Activated T-cell treated with anti-CD3 and anti-CD28 coated beads, Interleukin-2, amount 50 U/mL, for 72 hours (primary cell): Measurements from ENCODE around the gene ING1. TPM values are rescaled to one million over a fixed set of nuclear protein-coding genes. Genes with fewer than 3 reads are reported as not detected.
"Not testable (repeated sequence)": the region's sequence is repeated elsewhere in the genome, so short reads cannot be mapped to it uniquely, and the experiment has no call there.

Experiments
- ATAC-seq, 2 donors: fragments of 150-1000 bp; cut with Tn5 transposase; replicated peaks in 1 of 2; 2 replicates each; pipeline ENCODE4 v1.10.0; 2021; ENCODE audit warnings: moderate library complexity in 2 of 2, mild to moderate bottlenecking in 1 of 2
- DNase-seq, 2 donors: peaks; one replicate each; pipeline ENCODE4 v3.0.0; 2021 to 2022; ENCODE audit warnings: mixed read lengths in 1 of 2
- H3K27ac Mint-ChIP-seq: one replicate; pipeline ENCODE4 v1.8.0; 2022; ENCODE audit warnings: mild to moderate bottlenecking, moderate library complexity, mixed read lengths
- H3K27me3 Mint-ChIP-seq: one replicate; pipeline ENCODE4 v1.8.0; 2022; ENCODE audit warnings: low read depth, mixed read lengths
- H3K36me3 Mint-ChIP-seq, 2 donors: one replicate each; pipeline ENCODE4 v1.8.0; 2022; ENCODE audit warnings: mixed read lengths in 2 of 2, mild to moderate bottlenecking in 1 of 2; ENCODE audit not compliant: insufficient read depth in 2 of 2
- H3K4me1 Mint-ChIP-seq: one replicate; pipeline ENCODE4 v1.8.0; 2022; ENCODE audit warnings: low read depth, mixed read lengths
- H3K4me3 Mint-ChIP-seq, 2 donors: one replicate each; pipeline ENCODE4 v1.8.0; 2022; ENCODE audit warnings: mild to moderate bottlenecking in 2 of 2, mixed read lengths in 2 of 2, moderate library complexity in 2 of 2
- H3K9me3 Mint-ChIP-seq, 2 donors: one replicate each; pipeline ENCODE4 v1.8.0; 2022; ENCODE audit warnings: mixed read lengths in 2 of 2
- total RNA-seq, 2 donors: library from RNA; stranded (reverse); gene quantifications; one replicate each; pipeline ENCODE4 v1.2.3, GENCODE V29; 2022

Gene ING1
- total RNA-seq, 2 donors from 2014 or later = 19.9 to 24.2 TPM

- ATAC-seq (peak in 1 of 2 donors; percentile 58), DNase-seq (peak in 1 of 2 donors; percentile 16)
- H3K9me3 Mint-ChIP-seq = no peaks in the 10 kb centered on the region
- peaks cover 11 to 28% of the 10 kb centered on the region in 2 donors for H3K36me3 Mint-ChIP-seq
- H3K27ac Mint-ChIP-seq = no peak overlapping the region
- H3K27me3 Mint-ChIP-seq = no peaks in the 10 kb centered on the region
- peaks cover 2% of the 10 kb centered on the region for H3K4me1 Mint-ChIP-seq
- no peak overlapping the region for H3K4me3 Mint-ChIP-seq
Observed at GRCh38 chr13:110683203-110683883, 30.2 kb upstream of the ING1 start.

DNA sequence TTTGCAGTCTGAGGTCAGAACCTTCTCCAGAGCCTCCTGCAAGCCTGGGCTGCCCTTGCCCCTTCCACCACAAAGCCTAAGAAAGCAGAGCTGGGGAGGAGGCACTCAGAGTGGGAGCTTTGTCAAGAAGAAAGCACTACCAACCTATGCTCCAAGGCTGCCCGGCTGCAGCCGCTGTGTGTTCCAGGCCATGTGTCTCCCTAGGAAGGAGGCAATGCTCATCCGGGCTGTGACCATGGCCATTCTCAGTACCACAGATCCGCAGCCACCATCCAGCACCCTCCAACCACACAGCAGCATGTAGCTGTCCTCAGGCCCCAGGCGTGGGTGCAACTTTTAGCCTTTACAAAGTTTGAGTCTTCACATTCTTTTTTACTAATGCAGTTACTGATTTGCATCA, 29.6 kb upstream of the ING1 start:
- Mint-ChIP-seq H3K36me3 (peaks cover 8 to 22% of the 10 kb centered on the region in 2 donors), H3K9me3 (no peaks in the 10 kb centered on the region), H3K4me1 (no peaks in the 10 kb centered on the region), H3K4me3 (no peak overlapping the region), H3K27ac (no peak overlapping the region), H3K27me3 (no peaks in the 10 kb centered on the region)
- ATAC-seq (no peak), DNase-seq (no peak)

DNA sequence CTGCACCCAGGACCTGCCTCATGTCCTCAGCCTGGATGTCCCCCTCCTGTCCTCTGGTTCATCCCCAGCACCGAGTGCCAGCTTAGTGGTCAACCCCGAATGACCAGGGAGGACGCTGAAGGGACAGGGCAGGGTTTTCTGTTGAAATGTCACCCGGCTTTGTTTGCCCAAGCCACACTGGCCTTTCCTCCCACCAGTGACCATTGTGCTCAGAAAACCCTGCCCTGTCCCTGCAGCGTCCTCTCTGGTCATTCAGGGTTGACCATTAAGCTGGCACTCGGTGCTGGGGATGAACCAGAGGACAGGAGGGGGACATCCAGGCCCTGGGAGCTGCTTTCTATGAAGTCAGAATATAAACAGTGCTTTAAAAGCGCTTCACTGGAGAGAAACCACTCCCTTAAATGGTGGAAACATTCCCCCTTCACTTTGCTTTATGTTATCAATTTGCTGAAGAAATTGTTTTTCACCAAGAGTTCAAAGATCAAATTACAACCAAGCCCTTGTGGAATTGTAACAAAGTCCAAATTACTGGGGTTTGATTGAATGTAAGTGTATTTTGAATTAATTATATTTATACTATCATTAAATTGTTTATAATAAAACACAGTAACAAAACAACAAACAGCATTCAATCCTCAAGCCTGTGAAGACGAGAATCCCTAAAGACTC, 29.0 kb upstream of the ING1 start:
- ATAC-seq (no peak), DNase-seq (no peak)
- Mint-ChIP-seq H3K4me3 (no peak overlapping the region), H3K36me3 (peaks cover 8 to 18% of the 10 kb centered on the region in 2 donors), H3K9me3 (no peaks in the 10 kb centered on the region), H3K4me1 (no peaks in the 10 kb centered on the region), H3K27me3 (no peaks in the 10 kb centered on the region), H3K27ac (no peak overlapping the region)

- ATAC-seq (no peak), DNase-seq (no peak)
- no peak overlapping the region for H3K4me3 Mint-ChIP-seq
- no peaks in the 10 kb centered on the region for H3K4me1 Mint-ChIP-seq
- peaks cover 8 to 16% of the 10 kb centered on the region in 2 donors for H3K36me3 Mint-ChIP-seq
- H3K9me3 Mint-ChIP-seq = no peaks in the 10 kb centered on the region
- H3K27me3 Mint-ChIP-seq = no peaks in the 10 kb centered on the region
- peak overlapping the region; percentile 62 for H3K27ac Mint-ChIP-seq
Observed at GRCh38 chr13:110685305-110686020, 28.0 kb upstream of the ING1 start.

- peaks cover 5 to 13% of the 10 kb centered on the region in 2 donors for H3K36me3 Mint-ChIP-seq
- no peak overlapping the region for H3K4me3 Mint-ChIP-seq
- H3K27ac Mint-ChIP-seq = no peak overlapping the region
- H3K9me3 Mint-ChIP-seq = no peaks in the 10 kb centered on the region
- H3K4me1 Mint-ChIP-seq = no peaks in the 10 kb centered on the region
- ATAC-seq (no peak), DNase-seq (no peak)
- H3K27me3 Mint-ChIP-seq = no peaks in the 10 kb centered on the region
Observed at GRCh38 chr13:110687736-110688135, 25.8 kb upstream of the ING1 start.

- H3K4me1 Mint-ChIP-seq = no peaks in the 10 kb centered on the region
- no peaks in the 10 kb centered on the region for H3K27me3 Mint-ChIP-seq
- no peaks in the 10 kb centered on the region for H3K9me3 Mint-ChIP-seq
- H3K36me3 Mint-ChIP-seq = peaks cover 5 to 13% of the 10 kb centered on the region in 2 donors
- ATAC-seq = no peak
- no peak overlapping the region for H3K27ac Mint-ChIP-seq
- DNase-seq = no peak
- no peak overlapping the region for H3K4me3 Mint-ChIP-seq
Observed at GRCh38 chr13:110689041-110689440, 24.5 kb upstream of the ING1 start.

DNA sequence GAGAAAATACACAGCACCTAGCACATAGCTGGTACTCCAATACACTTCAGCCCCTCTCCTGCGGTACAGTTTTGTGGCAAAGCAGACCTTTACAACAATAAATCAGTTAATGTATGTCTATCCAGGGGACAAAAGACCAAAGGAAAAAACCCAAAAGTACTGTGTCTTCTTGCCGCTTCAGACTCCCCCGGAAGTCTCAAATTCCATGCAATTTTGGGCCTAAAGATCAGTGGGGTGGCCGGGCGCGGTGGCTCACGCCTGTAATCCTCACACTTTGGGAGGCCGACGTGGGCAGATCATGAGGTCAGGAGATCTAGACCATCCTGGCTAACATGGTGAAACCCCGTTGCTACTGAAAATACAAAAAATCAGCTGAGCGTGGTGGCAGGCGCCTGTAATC, 23.8 kb upstream of the ING1 start:
- H3K27ac Mint-ChIP-seq = no peak overlapping the region
- ATAC-seq = no peak
- no peak for DNase-seq
- no peak overlapping the region for H3K4me3 Mint-ChIP-seq
- H3K9me3 Mint-ChIP-seq = no peaks in the 10 kb centered on the region
- H3K4me1 Mint-ChIP-seq = no peaks in the 10 kb centered on the region
- H3K36me3 Mint-ChIP-seq = peaks cover 5 to 13% of the 10 kb centered on the region in 2 donors
- H3K27me3 Mint-ChIP-seq = no peaks in the 10 kb centered on the region

- Mint-ChIP-seq H3K27me3 (no peaks in the 10 kb centered on the region), H3K4me1 (no peaks in the 10 kb centered on the region), H3K27ac (peak overlapping the region; percentile 77), H3K9me3 (no peaks in the 10 kb centered on the region), H3K36me3 (peaks cover 2 to 10% of the 10 kb centered on the region in 2 donors), H3K4me3 (no peak overlapping the region)
- ATAC-seq = no peak
- DNase-seq = no peak
Observed at GRCh38 chr13:110690516-110690915, 23.0 kb upstream of the ING1 start.

- not testable (repeated sequence) for DNase-seq, H3K27me3 Mint-ChIP-seq
- peaks cover 3 to 10% of the 10 kb centered on the region in 2 donors for H3K36me3 Mint-ChIP-seq
Observed at GRCh38 chr13:110695774-110696173, 17.7 kb upstream of the ING1 start.

GRCh38 chr13:110696776-110697175, 16.7 kb upstream of the ING1 start:
- ATAC-seq (no peak), DNase-seq (no peak)
- H3K27ac Mint-ChIP-seq = peak overlapping the region; percentile 57
- H3K27me3 Mint-ChIP-seq = no peaks in the 10 kb centered on the region
- peaks cover 20% of the 10 kb centered on the region for H3K4me1 Mint-ChIP-seq
- H3K9me3 Mint-ChIP-seq = no peaks in the 10 kb centered on the region
- H3K4me3 Mint-ChIP-seq = no peak overlapping the region
- peaks cover 4 to 14% of the 10 kb centered on the region in 2 donors for H3K36me3 Mint-ChIP-seq

More at GRCh38 chr13:110695774-110696173, 17.7 kb upstream of the ING1 start:
- not testable (repeated sequence) for H3K4me3 Mint-ChIP-seq, ATAC-seq, H3K9me3 Mint-ChIP-seq, H3K27ac Mint-ChIP-seq
- H3K4me1 Mint-ChIP-seq = peaks cover 20% of the 10 kb centered on the region

DNA sequence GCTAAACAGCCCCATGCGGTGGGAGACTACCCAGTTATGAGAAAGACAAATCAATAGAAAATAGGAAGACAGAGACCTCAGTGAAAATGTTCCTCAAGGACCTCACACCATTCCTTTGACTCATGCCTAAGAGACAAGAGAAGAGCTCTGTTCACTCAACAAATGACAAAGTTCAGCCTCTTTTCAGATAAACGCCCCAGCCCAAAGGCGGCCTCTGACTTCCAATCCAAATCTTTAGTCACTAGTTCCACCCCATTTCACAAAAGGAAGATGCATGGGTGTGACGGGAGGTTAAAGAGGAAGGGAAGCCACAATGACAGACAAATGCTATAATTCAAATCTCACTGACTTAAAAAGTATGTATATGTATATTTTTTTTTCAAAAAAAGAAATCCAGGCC, 15.7 kb upstream of the ING1 start:
- Mint-ChIP-seq H3K9me3 (no peaks in the 10 kb centered on the region), H3K4me3 (no peak overlapping the region), H3K36me3 (peaks cover 7 to 22% of the 10 kb centered on the region in 2 donors), H3K27me3 (no peaks in the 10 kb centered on the region), H3K27ac (peak overlapping the region; percentile 25), H3K4me1 (peaks cover 28% of the 10 kb centered on the region)
- ATAC-seq = no peak
- no peak for DNase-seq

DNA sequence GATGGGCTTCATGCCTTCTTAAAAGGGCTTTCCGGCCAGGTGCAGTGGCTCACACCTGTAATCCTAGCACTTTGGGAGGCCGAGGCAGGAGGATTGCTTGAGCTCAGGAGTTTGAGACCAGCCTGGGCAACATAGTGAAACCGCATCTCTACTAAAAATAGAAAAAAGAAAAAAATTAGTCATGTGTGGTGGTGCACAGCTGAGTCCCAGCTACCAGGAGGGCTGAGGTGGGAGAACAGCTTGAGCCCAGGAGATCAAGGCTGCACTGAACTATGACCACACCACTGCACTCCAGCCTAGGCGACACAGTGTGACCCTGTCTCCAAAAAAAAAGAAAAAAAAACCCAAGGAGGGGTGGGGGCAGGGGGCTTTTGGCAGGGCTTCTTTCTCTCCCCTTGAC, 14.8 kb upstream of the ING1 start:
- Mint-ChIP-seq H3K36me3 (peaks cover 7 to 26% of the 10 kb centered on the region in 2 donors), H3K4me1 (peaks cover 36% of the 10 kb centered on the region)

More for the DNA sequence above, 14.8 kb upstream of the ING1 start:
- DNase-seq (no peak), ATAC-seq (no peak)
- H3K27ac Mint-ChIP-seq = peak overlapping the region; percentile 24
- H3K27me3 Mint-ChIP-seq = no peaks in the 10 kb centered on the region
- no peak overlapping the region for H3K4me3 Mint-ChIP-seq
- no peaks in the 10 kb centered on the region for H3K9me3 Mint-ChIP-seq
